ENCODE results near the gene PDE11A.

PDE11A gene

GRCh38 chr2:177588671-177589070 lies 483.9 kb downstream of the PDE11A start:
- DNase-seq: no peak

- no peak for DNase-seq
Observed at GRCh38 chr2:177587371-177587770, 485.2 kb downstream of the PDE11A start.

- no peak for DNase-seq
Observed at GRCh38 chr2:177586154-177586553, 486.4 kb downstream of the PDE11A start.

- no peak for DNase-seq
Observed at GRCh38 chr2:177585234-177585863, 487.2 kb downstream of the PDE11A start.

- no peak for DNase-seq
Observed at GRCh38 chr2:177584030-177584692, 488.4 kb downstream of the PDE11A start.

- no peak for DNase-seq
Observed at GRCh38 chr2:177582000-177582399, 490.6 kb downstream of the PDE11A start.

- no peak for DNase-seq
Observed at GRCh38 chr2:177579486-177580036, 493.0 kb downstream of the PDE11A start.

- no peak for DNase-seq
Observed at GRCh38 chr2:177578454-177578853, 494.1 kb downstream of the PDE11A start.

GRCh38 chr2:177577075-177577474 lies 495.5 kb downstream of the PDE11A start:
- DNase-seq: no peak

GRCh38 chr2:177575358-177575757 lies 497.2 kb downstream of the PDE11A start:
- DNase-seq: no peak

GRCh38 chr2:177574356-177574755 lies 498.2 kb downstream of the PDE11A start:
- no peak for DNase-seq

Measured in NCI-H2107 (cell line).